Smooth muscle cell of bladder (primary cell): Measurements from ENCODE around the gene LRRIQ3. TPM values are rescaled to one million over a fixed set of nuclear protein-coding genes. Genes with fewer than 3 reads are reported as not detected.

ENCODE experiments used
- total RNA-seq: library from RNA; depleted of rRNA; stranded (reverse); fragments of >200 nt; gene quantifications from 2 replicates; pipeline ENCODE4 v1.2.3, GENCODE V29; 2014

Gene LRRIQ3, protein sequence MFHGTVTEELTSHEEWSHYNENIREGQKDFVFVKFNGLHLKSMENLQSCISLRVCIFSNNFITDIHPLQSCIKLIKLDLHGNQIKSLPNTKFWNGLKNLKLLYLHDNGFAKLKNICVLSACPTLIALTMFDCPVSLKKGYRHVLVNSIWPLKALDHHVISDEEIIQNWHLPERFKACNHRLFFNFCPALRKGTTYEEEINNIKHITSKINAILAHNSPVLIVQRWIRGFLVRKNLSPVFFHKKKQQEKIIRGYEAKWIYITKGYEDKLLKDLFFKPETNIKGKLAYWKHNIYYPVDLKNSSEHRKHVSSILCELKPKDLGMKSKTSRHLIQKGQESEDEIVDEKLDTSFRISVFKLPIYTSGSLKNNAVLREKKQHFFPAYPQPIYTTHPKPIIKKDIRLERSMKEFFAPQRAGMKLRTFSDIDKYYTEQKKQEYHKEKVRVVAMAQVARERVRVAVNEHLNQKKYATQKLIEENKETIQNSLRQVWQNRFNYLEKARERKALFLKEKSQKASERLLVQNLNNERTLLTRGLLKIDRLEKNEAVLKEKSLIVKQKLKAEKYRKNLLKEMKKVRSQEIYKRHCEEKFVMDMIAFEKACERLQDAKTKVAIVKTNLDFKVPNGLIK
- 1.1 TPM in 2 replicates for total RNA-seq

DNA sequence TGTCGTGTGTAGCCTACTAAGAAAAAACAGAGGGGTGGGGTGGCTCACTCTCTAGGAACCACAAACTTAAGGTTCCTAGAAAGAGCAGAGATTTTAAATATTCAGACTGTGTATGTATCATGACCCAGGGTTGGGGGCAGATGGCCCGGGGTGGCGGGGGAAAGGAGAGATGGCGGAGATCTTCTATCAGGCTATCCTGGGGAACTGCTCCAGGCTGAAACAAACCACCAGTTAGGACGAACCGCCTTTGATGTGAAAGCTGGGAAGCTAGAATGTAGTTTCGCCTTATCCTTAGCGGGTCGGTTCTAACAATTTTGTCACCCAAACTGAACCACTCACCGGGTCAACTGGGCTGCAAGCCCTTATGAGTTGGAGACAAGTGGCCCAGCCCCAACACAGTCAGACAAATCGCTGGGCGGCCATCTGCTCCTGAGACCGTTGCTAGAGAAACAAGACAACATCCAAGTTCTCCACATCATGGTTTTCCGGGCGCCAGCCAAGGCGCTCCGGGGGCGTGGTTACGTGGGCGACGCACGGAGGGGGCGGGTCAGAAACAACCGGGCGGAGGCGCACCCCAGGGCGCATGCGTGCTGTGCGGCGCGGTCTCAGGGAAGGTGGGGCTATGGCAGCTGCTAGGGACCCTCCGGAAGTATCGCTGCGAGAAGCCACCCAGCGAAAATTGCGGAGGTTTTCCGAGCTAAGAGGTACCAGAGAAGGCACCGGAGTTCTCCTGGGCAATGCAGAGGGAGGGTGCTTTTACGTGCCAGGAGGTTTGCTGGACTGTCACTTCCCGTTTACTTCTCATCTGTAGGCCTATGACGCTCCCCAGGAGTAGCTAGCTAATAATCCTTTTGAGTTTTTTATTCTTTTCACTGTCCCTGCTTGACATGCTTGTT lies at the start of gene LRRIQ3, which contains the start of gene FPGT:
LRRIQ3 (minus strand) TSS at position 520 of the 896 bp plus-strand sequence. CDS start 14,492 bp downstream, outside the sequence.
FPGT (plus strand) TSS at position 586 of the 896 bp plus-strand sequence; CDS start at position 623, 37 bp downstream.

DNA sequence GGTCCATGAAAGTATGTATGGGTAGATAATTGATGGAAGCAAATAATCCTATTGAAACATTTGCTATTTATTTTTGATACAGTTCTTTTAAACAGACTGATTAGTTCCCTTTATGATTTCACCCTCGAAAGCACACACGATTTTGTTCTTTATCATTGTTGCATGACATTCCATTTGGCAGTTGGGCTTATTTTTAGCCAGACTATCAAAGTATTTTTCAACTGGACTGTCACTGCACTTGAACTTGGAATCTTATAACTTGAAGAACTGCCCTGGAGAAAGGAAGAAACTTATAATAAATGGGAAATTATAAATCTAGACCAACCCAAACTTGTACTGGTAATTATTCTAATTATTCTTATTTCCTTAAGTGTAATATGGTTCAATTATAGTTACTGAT lies 37.2 kb upstream of the LRRIQ3 start, which contains the start of gene TNNI3K:
TNNI3K (plus strand) TSS at position 235 of the 400 bp plus-strand sequence; CDS start at position 300, 65 bp downstream.

Other genes starting within 250 kb of the LRRIQ3 start
- 11.1 and 13.9 TPM in 2 replicates for gene FPGT, start 66 bp upstream of the LRRIQ3 start, total RNA-seq
- 1.1 and 1.6 TPM in 2 replicates for gene TNNI3K, start 37.2 kb upstream of the LRRIQ3 start, total RNA-seq